Ureter (tissue), 1 donor: ENCODE results near the gene FFAR3. TPM values are rescaled to one million over a fixed set of nuclear protein-coding genes. Genes with fewer than 3 reads are reported as not detected.
"Not testable (repeated sequence)": the region's sequence is repeated elsewhere in the genome, so short reads cannot be mapped to it uniquely, and the experiment has no call there.

Experiments
- DNase-seq: peaks from one replicate; pipeline ENCODE4 v3.0.0-alpha.2; 2020; ENCODE audit warnings: low spot score
- total RNA-seq: library from RNA; stranded (reverse); gene quantifications from one replicate; pipeline ENCODE4 v1.2.4, GENCODE V29; 2023
- donor health status: DM: yes; HTN: yes; CAD: no.

FFAR3 gene
- total RNA-seq, 1 donor from 2014 or later: not detected

- DNase-seq: not testable (repeated sequence)
Measured at GRCh38 chr19:35401416-35401815, 43.2 kb downstream of the FFAR3 start.

- DNase-seq: no peak
Measured at GRCh38 chr19:35403116-35403760, 45.0 kb downstream of the FFAR3 start.

DNA sequence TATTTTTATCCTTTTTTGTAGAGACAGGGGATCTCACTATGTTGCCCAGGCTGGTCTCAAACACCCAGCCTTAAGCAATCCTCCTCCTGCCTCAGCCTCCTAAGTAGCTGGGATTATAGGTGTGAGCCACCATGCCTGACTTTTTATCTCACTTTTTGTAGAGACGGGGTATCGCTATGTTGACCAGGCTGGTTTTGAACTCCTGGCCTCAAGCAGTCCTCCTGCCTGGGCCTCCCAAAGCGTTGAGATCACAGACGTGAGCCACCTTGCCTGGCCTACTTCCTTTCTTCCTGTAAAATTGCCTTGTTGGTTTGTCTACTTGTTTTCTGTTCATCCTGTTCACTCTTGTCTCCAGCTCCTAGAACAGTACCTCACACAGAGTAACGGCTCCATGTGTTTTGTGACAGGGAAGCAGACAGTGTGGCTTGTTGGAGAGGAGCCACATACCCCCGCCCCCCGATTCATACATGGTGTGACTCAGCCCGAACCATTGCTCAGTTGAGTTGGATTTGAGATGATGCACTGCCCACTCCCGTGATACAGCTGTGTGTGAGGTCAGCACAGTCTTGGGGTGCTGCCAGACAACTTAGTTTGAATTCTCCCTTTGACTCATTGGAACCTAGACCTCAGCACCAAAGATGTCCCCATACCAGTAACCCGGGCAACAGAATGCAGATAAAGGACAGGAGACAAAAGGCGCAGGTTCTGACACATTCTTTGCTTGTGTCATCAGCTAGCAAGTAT, 46.8 kb downstream of the FFAR3 start:
- no peak for DNase-seq

GRCh38 chr19:35407619-35408018, 49.4 kb downstream of the FFAR3 start:
- no peak for DNase-seq

DNA sequence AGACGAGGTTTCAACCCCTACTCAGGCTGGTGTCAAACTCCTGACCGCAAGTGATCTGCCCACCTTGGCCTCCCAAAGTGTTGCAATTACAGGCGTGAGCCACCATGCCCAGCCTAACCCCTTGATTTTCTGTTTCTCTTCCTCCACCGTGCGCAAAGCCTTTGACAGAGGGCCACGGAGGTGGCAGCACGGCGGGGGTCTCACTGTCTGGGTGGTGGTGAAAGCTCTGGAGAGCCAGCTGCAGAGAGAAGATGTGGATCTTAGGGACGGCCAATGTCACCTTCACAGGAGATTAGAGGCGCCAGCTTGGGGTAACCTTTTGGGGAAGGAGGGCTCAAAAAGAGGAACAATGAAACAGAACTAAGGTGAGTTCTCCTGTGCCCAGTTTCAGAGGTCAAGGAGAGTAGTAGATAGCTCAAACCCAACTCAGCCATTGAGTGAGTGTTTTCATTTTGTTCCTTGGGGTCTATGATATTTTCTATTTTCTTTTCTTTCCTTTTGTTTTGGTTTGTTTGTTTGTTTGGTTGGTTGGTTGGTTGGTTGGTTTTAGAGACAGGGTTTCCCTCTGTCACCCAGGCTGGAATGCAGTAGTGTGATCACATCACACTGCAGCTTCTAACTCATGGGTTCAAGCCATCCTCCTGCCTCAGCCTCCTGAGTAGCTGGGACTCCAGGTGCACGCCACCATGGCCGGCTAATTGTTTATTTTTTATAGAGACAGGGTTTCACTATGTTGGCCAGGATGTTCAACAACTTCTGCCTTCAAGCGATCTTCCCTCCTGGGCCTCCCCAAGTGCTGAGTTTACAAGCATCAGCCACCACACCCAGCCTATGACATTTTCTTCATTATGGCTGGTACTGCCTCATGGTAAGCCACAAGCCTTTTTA, 50.3 kb downstream of the FFAR3 start:
- no peak for DNase-seq

DNA sequence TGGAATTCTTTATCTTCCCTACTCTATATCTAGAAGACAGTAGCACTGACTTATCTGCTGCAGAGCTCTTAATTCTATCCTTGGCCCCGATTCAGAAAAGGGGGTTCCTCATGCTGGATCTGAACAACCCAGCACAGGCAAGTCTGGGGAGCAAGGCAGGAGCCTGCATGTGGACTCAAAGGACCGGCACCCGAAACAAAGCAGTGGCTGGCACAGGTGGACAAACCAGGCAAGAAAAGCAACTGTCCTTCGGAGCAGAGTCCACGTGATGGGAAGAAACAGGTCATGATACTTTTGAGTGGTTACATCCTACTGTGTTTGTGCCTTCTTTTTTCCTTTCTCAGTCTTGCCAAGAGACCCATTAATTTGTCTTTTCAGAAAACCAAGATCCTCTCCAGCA, 50.9 kb downstream of the FFAR3 start:
- DNase-seq: no peak

Other genes with a start within 250 kb of the FFAR3 start
- gene FXYD3, start 242.6 kb upstream of the FFAR3 start, total RNA-seq: 434 TPM
- 15.5 TPM for gene LGI4, start 223.4 kb upstream of the FFAR3 start, total RNA-seq
- 50.2 TPM for gene FXYD1, start 219.6 kb upstream of the FFAR3 start, total RNA-seq
- gene FXYD7, start 215.2 kb upstream of the FFAR3 start, total RNA-seq: 0.62 TPM
- 136 TPM for gene FXYD5, start 203.7 kb upstream of the FFAR3 start, total RNA-seq
- gene FAM187B, start 129.7 kb upstream of the FFAR3 start, total RNA-seq: not detected
- 55.2 TPM for gene LSR, start 109.5 kb upstream of the FFAR3 start, total RNA-seq
- gene USF2, start 89.5 kb upstream of the FFAR3 start, total RNA-seq: 113 TPM
- gene HAMP, start 75.9 kb upstream of the FFAR3 start, total RNA-seq: 1.2 TPM
- not detected for gene MAG, start 66.3 kb upstream of the FFAR3 start, total RNA-seq
- 4.2 TPM for gene CD22, start 29.3 kb upstream of the FFAR3 start, total RNA-seq
- gene FFAR1, start 10.6 kb upstream of the FFAR3 start, total RNA-seq: not detected
- gene GPR42, start 12.6 kb downstream of the FFAR3 start, total RNA-seq: not detected
- gene FFAR2, start 89.8 kb downstream of the FFAR3 start, total RNA-seq: 0.36 TPM
- not detected for gene KRTDAP, start 132.0 kb downstream of the FFAR3 start, total RNA-seq
- gene DMKN, start 155.2 kb downstream of the FFAR3 start, total RNA-seq: 131 TPM
- gene SBSN, start 169.9 kb downstream of the FFAR3 start, total RNA-seq: not detected
- not detected for gene GAPDHS, start 175.0 kb downstream of the FFAR3 start, total RNA-seq
- gene TMEM147, start 187.2 kb downstream of the FFAR3 start, total RNA-seq: 113 TPM
- not detected for gene ATP4A, start 205.2 kb downstream of the FFAR3 start, total RNA-seq
- gene PMIS2, start 227.7 kb downstream of the FFAR3 start, total RNA-seq: not detected